IMR-90 (cell line): ENCODE results near the gene HDAC8. TPM values are rescaled to one million over a fixed set of nuclear protein-coding genes. Genes with fewer than 3 reads are reported as not detected.
A peak's percentile ranks its signal among the peaks of the same experiment; 100 is the strongest.

Source experiments
- ATAC-seq: fragments of 200-7000 bp; cut with Tn5 transposase; 2 replicates; pipeline ENCODE4 v1.9.1; 2020; ENCODE audit warnings: low read depth, mild to moderate bottlenecking, moderate library complexity
- BruUV-seq: library from RNA; stranded (reverse); fragments of 400-500 nt; replicated peaks from 2 replicates; lab custom pipeline; 2021; lab: Mats Ljungman, UMichigan
- CTCF ChIA-PET: fragments of 300-600 bp; formaldehyde crosslinking; extraction: SDS; loops from one replicate; lab custom pipeline; 2021; ENCODE audit warnings: antibody characterized with exemption; lab: Yijun Ruan, JAX
- POLR2A ChIA-PET: fragments of 300-600 bp; sonication (Branson Sonifier 250); formaldehyde crosslinking; loops from one replicate; lab custom pipeline; 2022; ENCODE audit warnings: antibody characterized with exemption; ENCODE audit not compliant: unreplicated experiment; lab: Charles Lee
- DNase-seq: peaks from one replicate; pipeline ENCODE4 v3.0.0; 2013
- H2AFZ ChIP-seq: replicated peaks from 2 replicates; pipeline ENCODE3; 2013; ENCODE audit warnings: low read length, mild to moderate bottlenecking; ENCODE audit not compliant: poor library complexity
- H2AK5ac ChIP-seq: 2 replicates; pipeline ENCODE4 v1.6.1; 2013; ENCODE audit warnings: low read depth, low read length, inconsistent platforms
- H2AK9ac ChIP-seq: replicated peaks from 2 replicates; pipeline ENCODE3; 2013; ENCODE audit warnings: mild to moderate bottlenecking, low read depth, low read length, moderate library complexity; ENCODE audit not compliant: poor library complexity
- H2BK120ac ChIP-seq: 2 replicates; pipeline ENCODE4 v1.6.1; 2013; ENCODE audit warnings: low read depth, low read length, inconsistent platforms
- H2BK15ac ChIP-seq: 3 replicates; pipeline ENCODE4 v1.6.1; 2013; ENCODE audit warnings: low read depth, low read length, inconsistent platforms
- H2BK20ac ChIP-seq: 2 replicates; pipeline ENCODE4 v1.6.1; 2013; ENCODE audit warnings: low read depth, mild to moderate bottlenecking, inconsistent platforms, low read length, moderate library complexity
- H2BK5ac ChIP-seq: 2 replicates; pipeline ENCODE4 v1.6.1; 2013; ENCODE audit warnings: mild to moderate bottlenecking, low read depth, low read length, inconsistent platforms; ENCODE audit not compliant: poor library complexity, severe bottlenecking
- H3K14ac ChIP-seq: replicated peaks from 2 replicates; pipeline ENCODE4 v1.6.1; 2013; ENCODE audit warnings: low read depth, low read length, inconsistent platforms
- H3K18ac ChIP-seq: 2 replicates; pipeline ENCODE4 v1.6.1; 2013; ENCODE audit warnings: low read depth, low read length, control low read depth
- H3K23ac ChIP-seq: 2 replicates; pipeline ENCODE4 v1.6.1; 2013; ENCODE audit warnings: low read depth, low read length, inconsistent platforms
- H3K27ac ChIP-seq: 2 replicates; pipeline ENCODE4 v1.5.1; 2013; ENCODE audit warnings: mild to moderate bottlenecking, control low read depth, low read length; ENCODE audit not compliant: insufficient read depth
- H3K27me3 ChIP-seq: 2 replicates; pipeline ENCODE4 v1.6.1; 2013; ENCODE audit warnings: low read length; ENCODE audit not compliant: control insufficient read depth, insufficient read depth
- H3K36me3 ChIP-seq: 2 replicates; pipeline ENCODE4 v1.6.1; 2013; ENCODE audit warnings: low read length, mixed read lengths; ENCODE audit not compliant: control insufficient read depth, insufficient read depth
- H3K4ac ChIP-seq: 2 replicates; pipeline ENCODE4 v1.6.1; 2013; ENCODE audit warnings: low read depth, low read length, inconsistent platforms
- H3K4me1 ChIP-seq: 2 replicates; pipeline ENCODE4 v1.6.1; 2013; ENCODE audit warnings: low read length, mixed read lengths; ENCODE audit not compliant: control insufficient read depth, insufficient read depth
- H3K4me2 ChIP-seq: 2 replicates; pipeline ENCODE4 v1.6.1; 2013; ENCODE audit warnings: low read depth, mild to moderate bottlenecking, control low read depth, low read length, moderate library complexity
- H3K4me3 ChIP-seq: 2 replicates; pipeline ENCODE4 v1.5.1; 2013; ENCODE audit warnings: low read depth, mild to moderate bottlenecking, control low read depth, low read length, moderate library complexity; ENCODE audit not compliant: insufficient read depth
- H3K56ac ChIP-seq: 2 replicates; pipeline ENCODE4 v1.6.1; 2013; ENCODE audit warnings: low read length, inconsistent platforms; ENCODE audit not compliant: insufficient read depth; ENCODE audit errors: extremely low read depth
- H3K79me1 ChIP-seq, 2 experiments: 2 replicates each; pipeline ENCODE4 v1.6.1; 2013; ENCODE audit warnings: low read length in 2 of 2, inconsistent platforms in 1 of 2, low read depth in 1 of 2
- H3K9ac ChIP-seq: 2 replicates; pipeline ENCODE4 v1.6.1; 2013; ENCODE audit warnings: low read depth, low read length, control low read depth
- H3K9me1 ChIP-seq: 2 replicates; pipeline ENCODE4 v1.6.1; 2013; ENCODE audit warnings: low read length, inconsistent platforms; ENCODE audit not compliant: insufficient read depth
- H3K9me3 ChIP-seq: 2 replicates; pipeline ENCODE4 v1.6.1; 2013; ENCODE audit warnings: low read length; ENCODE audit not compliant: control insufficient read depth, insufficient read depth
- H4K20me1 ChIP-seq: 2 replicates; pipeline ENCODE4 v1.6.1; 2013; ENCODE audit warnings: low read length, inconsistent platforms; ENCODE audit not compliant: insufficient read depth
- H4K5ac ChIP-seq: 2 replicates; pipeline ENCODE4 v1.6.1; 2013; ENCODE audit warnings: mild to moderate bottlenecking, low read depth, low read length, control low read depth
- H4K8ac ChIP-seq, 2 experiments: 2 replicates each; pipeline ENCODE4 v1.6.1; 2013; ENCODE audit warnings: low read depth in 2 of 2, low read length in 2 of 2, control low read depth in 1 of 2, inconsistent platforms in 1 of 2
- H4K91ac ChIP-seq: 2 replicates; pipeline ENCODE4 v1.6.1; 2013; ENCODE audit warnings: low read depth, low read length, inconsistent platforms; ENCODE audit not compliant: insufficient read depth
- MAZ ChIP-seq: IDR thresholded peaks from 2 replicates; pipeline ENCODE4 v1.6.1; 2012; ENCODE audit warnings: low read depth, mild to moderate bottlenecking, low read length, improper control_type of control experiment, moderate library complexity, borderline replicate concordance
- SMC3 ChIP-seq: fragments of 150-350 bp; IDR thresholded peaks from 2 replicates; pipeline ENCODE4 v1.6.1; 2016; ENCODE audit warnings: low read depth, mild to moderate bottlenecking, antibody characterized with exemption, low read length, moderate library complexity
- USF2 ChIP-seq: fragments of 150-350 bp; IDR thresholded peaks from 2 replicates; pipeline ENCODE4 v1.6.1; 2017; ENCODE audit warnings: mild to moderate bottlenecking, antibody characterized with exemption, low read length, low read depth
- WGBS, 2 experiments: methylation state at CpG; one replicate each; pipeline versions ENCODE4 v1.1.5 to v1.1.7; 2013; ENCODE audit warnings: missing lambda C conversion rate in 2 of 2; ENCODE audit not compliant: insufficient read length in 1 of 2; ENCODE audit errors: extremely low coverage in 2 of 2; 5-methylcytosine and 5-hydroxymethylcytosine counted together
- dilution Hi-C: fragments of 300-500 bp; cut with HindIII; formaldehyde crosslinking; loops from one replicate; pipeline ENCODE4 v1.14.3; 2018; ENCODE audit warnings: low sequenced_read_pairs; ENCODE audit not compliant: unreplicated experiment
- in situ Hi-C: fragments of 300-500 bp; cut with MboI; formaldehyde crosslinking; loops from 3 replicates; pipeline ENCODE4 v1.14.3; 2019; ENCODE audit warnings: low sequenced_read_pairs, inconsistent platforms, mixed read lengths
- intact Hi-C: fragments of 100-400 bp; cut with micrococcal nuclease; formaldehyde crosslinking; loops from 2 replicates; pipeline ENCODE4 v1.10.0; 2022
- polyA plus RNA-seq, 3 experiments: library from polyadenylated mRNA; depleted of rRNA; stranded (reverse); fragments of >200 nt; gene quantifications; 2 replicates each; pipeline ENCODE4 v1.2.3, GENCODE V29; 2012; ENCODE audit warnings: low replicate concordance in 1 of 3
- total RNA-seq: library from RNA; depleted of rRNA; stranded (reverse); fragments of >200 nt; gene quantifications from 2 replicates; pipeline ENCODE4 v1.2.3, GENCODE V29; 2012

The HDAC8 gene
- total and polyA plus RNA-seq, 2 of the 4 experiments (the other 2 are of a cell fraction): 16.1 to 28.5 TPM

GRCh38 chrX:72609313-72609712 is 36.7 kb upstream of the HDAC8 start:
- no peak overlapping the region for H3K4me3 ChIP-seq
- CTCF ChIA-PET: no interaction called here
- H3K9me3 ChIP-seq: no peaks in the 10 kb centered on the region
- H3K14ac ChIP-seq: no peak overlapping the region
- BruUV-seq: no TSS peak
- H3K56ac ChIP-seq: no peak overlapping the region
- H3K18ac ChIP-seq: no peak overlapping the region
- H3K9me1 ChIP-seq: no peaks in the 10 kb centered on the region
- H2BK20ac ChIP-seq: no peak overlapping the region
- dilution Hi-C loops (no loop called here), in situ Hi-C loops (loop anchor here (10.0 kb wide), 1 partner anchor 105 kb away; the partner anchor contains the start of gene PHKA1), intact Hi-C loops (no loop called here)
- no peak overlapping the region for H2AFZ ChIP-seq
- H4K5ac ChIP-seq: no peak overlapping the region
- no CpG with 5 or more reads among the region's 2 CpGs for WGBS, 2 experiments
- no peak overlapping the region for H3K4me2 ChIP-seq
- no peak overlapping the region for H2AK9ac ChIP-seq
- 0 out of 2 replicates have a peak, but pooled peaks have one; percentile 42 for ATAC-seq
- peak; percentile 6 for DNase-seq
- no peak overlapping the region for H2BK5ac ChIP-seq
- POLR2A ChIA-PET: no interaction called here
- H2BK120ac ChIP-seq: no peak overlapping the region
- TF ChIP-seq SMC3: 0 out of 2 replicates have a peak, but pooled peaks have one; percentile 4
- no peak for TF ChIP-seq USF2
- TF ChIP-seq MAZ: no peak
- H3K79me1 ChIP-seq: no peaks in the 10 kb centered on the region
- H3K27ac ChIP-seq: no peak overlapping the region
- no peak overlapping the region for H3K9ac ChIP-seq
- H2AK5ac ChIP-seq: no peak overlapping the region
- no peak overlapping the region for H4K8ac ChIP-seq
- H3K23ac ChIP-seq: no peak overlapping the region
- H3K4me1 ChIP-seq: no peaks in the 10 kb centered on the region
- no peak overlapping the region for H3K4ac ChIP-seq
- no peaks in the 10 kb centered on the region for H3K36me3 ChIP-seq
- H4K91ac ChIP-seq: no peak overlapping the region
- peaks cover 6% of the 10 kb centered on the region for H3K27me3 ChIP-seq
- no peak overlapping the region for H2BK15ac ChIP-seq
- no peaks in the 10 kb centered on the region for H4K20me1 ChIP-seq
